Mucosa of gallbladder (tissue), 1 donor: Measurements from ENCODE around the gene PRELP. TPM values are rescaled to one million over a fixed set of nuclear protein-coding genes. Genes with fewer than 3 reads are reported as not detected.
"Not testable (repeated sequence)": the region's sequence is repeated elsewhere in the genome, so short reads cannot be mapped to it uniquely, and the experiment has no call there.

Source experiments
- DNase-seq: peaks from one replicate; pipeline ENCODE4 v3.0.0-alpha.2; 2020; ENCODE audit warnings: low spot score
- total RNA-seq: library from RNA; stranded (reverse); gene quantifications from one replicate; pipeline ENCODE4 v1.2.1, GENCODE V29; 2021
- donor health status: DM: no; HTN: no; CAD: no.

Gene PRELP
- total RNA-seq, 1 donor from 2014 or later = 72.1 TPM

GRCh38 chr1:203506858-203507626 is 31.4 kb downstream of the PRELP start:
- DNase-seq = no peak

GRCh38 chr1:203507759-203508158 is 32.2 kb downstream of the PRELP start:
- DNase-seq = no peak

- DNase-seq = no peak
These were observed 33.0 kb downstream of the PRELP start for GRCh38 chr1:203508463-203509073.

- no peak for DNase-seq
These were observed 33.5 kb downstream of the PRELP start for GRCh38 chr1:203509135-203509534.

GRCh38 chr1:203511513-203511912 is 35.9 kb downstream of the PRELP start:
- DNase-seq = no peak

- no peak for DNase-seq
These were observed 36.3 kb downstream of the PRELP start for GRCh38 chr1:203511930-203512329.

- DNase-seq = no peak
These were observed 36.9 kb downstream of the PRELP start for GRCh38 chr1:203512517-203512847.

GRCh38 chr1:203512848-203513584 is 37.4 kb downstream of the PRELP start:
- peak; percentile 74 for DNase-seq

- no peak for DNase-seq
These were observed 38.0 kb downstream of the PRELP start for GRCh38 chr1:203513585-203514031.

- DNase-seq = no peak
These were observed 40.6 kb downstream of the PRELP start for GRCh38 chr1:203516184-203516583.

- no peak for DNase-seq
These were observed 41.3 kb downstream of the PRELP start for GRCh38 chr1:203516906-203517305.

- no peak for DNase-seq
These were observed 42.0 kb downstream of the PRELP start for GRCh38 chr1:203517426-203518110.

GRCh38 chr1:203518139-203518538 is 42.5 kb downstream of the PRELP start:
- not testable (repeated sequence) for DNase-seq

GRCh38 chr1:203518541-203518940 is 42.9 kb downstream of the PRELP start:
- no peak for DNase-seq

GRCh38 chr1:203519053-203519840 is 43.6 kb downstream of the PRELP start:
- DNase-seq = peak; percentile 87

- DNase-seq = no peak
These were observed 44.3 kb downstream of the PRELP start for GRCh38 chr1:203519896-203520295.

- DNase-seq = no peak
These were observed 44.7 kb downstream of the PRELP start for GRCh38 chr1:203520315-203520714.

GRCh38 chr1:203521074-203521794 is 45.6 kb downstream of the PRELP start:
- peak; percentile 72 for DNase-seq

- DNase-seq = no peak
These were observed 46.2 kb downstream of the PRELP start for GRCh38 chr1:203521812-203522211.

GRCh38 chr1:203522237-203522636 is 46.6 kb downstream of the PRELP start:
- no peak for DNase-seq

- no peak for DNase-seq
These were observed 48.1 kb downstream of the PRELP start for GRCh38 chr1:203523667-203524066.
